ENCODE measurements around the gene F13B. TPM values are rescaled to one million over a fixed set of nuclear protein-coding genes. Genes with fewer than 3 reads are reported as not detected.

F13B gene
- total RNA-seq, 1 donor from 2014 or later: not detected

DNA sequence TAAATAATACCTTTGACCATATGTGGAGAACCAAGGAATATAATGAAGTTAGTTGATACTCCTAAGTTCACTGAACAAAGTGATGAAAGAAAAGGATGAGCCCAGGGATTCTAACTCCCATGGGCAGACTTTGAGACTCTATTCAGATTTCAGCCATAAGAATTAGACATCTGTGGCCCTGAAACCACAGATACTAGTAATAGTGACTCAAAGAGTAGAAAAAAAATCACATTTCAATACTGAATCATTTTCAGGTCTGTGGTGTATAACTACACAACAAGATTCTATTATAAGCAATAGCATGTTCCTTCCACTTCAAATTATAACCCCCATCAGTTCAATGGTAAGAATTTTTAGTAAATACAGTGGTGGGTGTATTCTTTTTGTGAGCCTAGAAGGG is 16.4 kb upstream of the F13B start:
- Histone ChIP-seq H3K27me3 (ENCODE audit: control insufficient read depth, insufficient read depth, low read length) (no peaks in the 10 kb centered on the region), H3K4me3 (ENCODE audit: low read depth, low read length) (no peak overlapping the region), H3K36me3 (ENCODE audit: control insufficient read depth, insufficient read depth, low read length) (peaks cover 4% of the 10 kb centered on the region)
- TF ChIP-seq, protein P1, sequence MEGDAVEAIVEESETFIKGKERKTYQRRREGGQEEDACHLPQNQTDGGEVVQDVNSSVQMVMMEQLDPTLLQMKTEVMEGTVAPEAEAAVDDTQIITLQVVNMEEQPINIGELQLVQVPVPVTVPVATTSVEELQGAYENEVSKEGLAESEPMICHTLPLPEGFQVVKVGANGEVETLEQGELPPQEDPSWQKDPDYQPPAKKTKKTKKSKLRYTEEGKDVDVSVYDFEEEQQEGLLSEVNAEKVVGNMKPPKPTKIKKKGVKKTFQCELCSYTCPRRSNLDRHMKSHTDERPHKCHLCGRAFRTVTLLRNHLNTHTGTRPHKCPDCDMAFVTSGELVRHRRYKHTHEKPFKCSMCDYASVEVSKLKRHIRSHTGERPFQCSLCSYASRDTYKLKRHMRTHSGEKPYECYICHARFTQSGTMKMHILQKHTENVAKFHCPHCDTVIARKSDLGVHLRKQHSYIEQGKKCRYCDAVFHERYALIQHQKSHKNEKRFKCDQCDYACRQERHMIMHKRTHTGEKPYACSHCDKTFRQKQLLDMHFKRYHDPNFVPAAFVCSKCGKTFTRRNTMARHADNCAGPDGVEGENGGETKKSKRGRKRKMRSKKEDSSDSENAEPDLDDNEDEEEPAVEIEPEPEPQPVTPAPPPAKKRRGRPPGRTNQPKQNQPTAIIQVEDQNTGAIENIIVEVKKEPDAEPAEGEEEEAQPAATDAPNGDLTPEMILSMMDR (IDR thresholded peaks at IDR 0.05; ENCODE audit: insufficient read depth, low read length, poor library complexity, severe bottlenecking): no peak
- no peak for DNase-seq (ENCODE audit: low read depth)

GRCh38 chr1:197081117-197081753 is 14.2 kb upstream of the F13B start:
- H3K36me3 ChIP-seq (ENCODE audit: control insufficient read depth, insufficient read depth, low read length): peaks cover 4% of the 10 kb centered on the region
- TF ChIP-seq, protein P1 (IDR thresholded peaks at IDR 0.05; ENCODE audit: insufficient read depth, low read length, poor library complexity, severe bottlenecking): no peak
- H3K4me3 ChIP-seq (ENCODE audit: low read depth, low read length): no peak overlapping the region
- no peak for DNase-seq (ENCODE audit: low read depth)
- no peaks in the 10 kb centered on the region for H3K27me3 ChIP-seq (ENCODE audit: control insufficient read depth, insufficient read depth, low read length)

- no peak for DNase-seq (ENCODE audit: low read depth)
- H3K36me3 ChIP-seq (ENCODE audit: control insufficient read depth, insufficient read depth, low read length): peaks cover 4% of the 10 kb centered on the region
- no peak overlapping the region for H3K4me3 ChIP-seq (ENCODE audit: low read depth, low read length)
- TF ChIP-seq, protein P1 (IDR thresholded peaks at IDR 0.05; ENCODE audit: insufficient read depth, low read length, poor library complexity, severe bottlenecking): no peak
- no peaks in the 10 kb centered on the region for H3K27me3 ChIP-seq (ENCODE audit: control insufficient read depth, insufficient read depth, low read length)
Measured at GRCh38 chr1:197080323-197080722, 13.3 kb upstream of the F13B start.

DNA sequence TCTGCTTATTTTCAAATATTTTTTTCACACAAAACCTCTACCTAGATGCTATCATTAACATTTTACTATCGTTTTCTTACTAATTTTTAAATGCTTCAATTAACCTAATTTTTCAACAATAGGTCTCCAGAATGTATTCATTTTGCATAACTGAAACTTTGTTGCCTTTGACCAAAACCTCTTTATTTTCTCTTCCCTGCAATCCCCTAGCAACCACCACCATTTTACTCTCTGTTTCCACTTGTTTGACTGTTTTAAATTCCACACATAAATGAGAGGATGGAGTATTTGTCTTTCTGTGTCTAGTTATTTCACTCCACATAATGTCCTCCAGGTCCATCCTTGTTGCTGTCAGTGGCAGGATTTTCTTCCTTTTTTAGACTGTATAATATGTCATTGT is 9.5 kb upstream of the F13B start:
- DNase-seq (ENCODE audit: low read depth): no peak
- H3K4me3 ChIP-seq (ENCODE audit: low read depth, low read length): no peak overlapping the region
- H3K36me3 ChIP-seq (ENCODE audit: control insufficient read depth, insufficient read depth, low read length): no peaks in the 10 kb centered on the region
- TF ChIP-seq, protein P1 (IDR thresholded peaks at IDR 0.05; ENCODE audit: insufficient read depth, low read length, poor library complexity, severe bottlenecking): no peak
- H3K27me3 ChIP-seq (ENCODE audit: control insufficient read depth, insufficient read depth, low read length): no peaks in the 10 kb centered on the region

DNA sequence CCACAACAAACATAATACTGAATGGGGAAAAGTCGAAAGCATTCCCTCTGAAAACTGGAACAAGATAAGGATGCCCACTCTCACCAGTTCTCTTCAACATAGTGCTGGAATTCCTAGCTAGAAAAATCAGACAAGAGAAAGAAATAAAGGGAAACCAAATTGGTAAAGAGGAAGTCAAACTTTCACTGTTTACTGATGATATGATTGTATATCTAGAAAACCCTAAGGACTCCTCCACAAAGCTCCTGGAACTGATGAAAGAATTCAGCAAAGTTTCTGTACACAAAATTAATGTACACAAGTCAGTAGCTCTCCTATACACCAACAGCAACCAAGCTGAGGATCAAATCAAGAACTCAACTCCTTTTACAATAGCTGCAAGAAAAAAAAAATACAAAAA is 6.9 kb upstream of the F13B start:
- Histone ChIP-seq H3K36me3 (ENCODE audit: control insufficient read depth, insufficient read depth, low read length) (no peaks in the 10 kb centered on the region), H3K4me3 (ENCODE audit: low read depth, low read length) (no peak overlapping the region), H3K27me3 (ENCODE audit: control insufficient read depth, insufficient read depth, low read length) (no peaks in the 10 kb centered on the region)
- DNase-seq (ENCODE audit: low read depth): no peak
- TF ChIP-seq, protein P1 (IDR thresholded peaks at IDR 0.05; ENCODE audit: insufficient read depth, low read length, poor library complexity, severe bottlenecking): no peak

DNA sequence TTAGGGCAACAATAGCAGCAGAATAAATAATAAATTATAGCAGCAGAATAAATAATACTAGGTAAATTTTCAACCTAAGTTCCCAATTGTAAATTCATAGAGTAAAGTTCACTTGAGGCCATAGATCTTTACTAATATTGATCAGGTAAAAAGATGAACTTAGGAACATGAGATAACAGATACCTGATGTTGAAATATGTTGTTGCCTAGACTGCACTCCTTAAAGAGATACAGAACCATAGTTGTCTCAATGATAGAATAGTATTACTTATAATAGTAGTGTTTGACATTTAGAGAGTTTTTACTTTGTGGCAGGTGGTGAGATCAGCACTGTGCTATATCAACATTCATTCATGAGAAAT is 378 bp upstream of the F13B start:
- TF ChIP-seq, protein P1 (IDR thresholded peaks at IDR 0.05; ENCODE audit: insufficient read depth, low read length, poor library complexity, severe bottlenecking): no peak
- Histone ChIP-seq H3K36me3 (ENCODE audit: control insufficient read depth, insufficient read depth, low read length) (no peaks in the 10 kb centered on the region), H3K27me3 (ENCODE audit: control insufficient read depth, insufficient read depth, low read length) (no peaks in the 10 kb centered on the region), H3K4me3 (ENCODE audit: low read depth, low read length) (no peak overlapping the region)
- no peak for DNase-seq (ENCODE audit: low read depth)

Measured in kidney epithelial cell (primary cell).